ENCODE measurements around the gene AZU1.

AZU1 gene

GRCh38 chr19:796692-797527, 30.7 kb upstream of the AZU1 start, which contains the start of gene PTBP1:
TSS of gene PTBP1 (plus strand) at chr19:797452. CDS start at chr19:797498, 46 bp downstream.
- DNase-seq (ENCODE audit: low read depth in 2 of 2, low spot score in 1 of 2) = peak; percentile 98 to 100

GRCh38 chr19:797528-798414, 29.9 kb upstream of the AZU1 start:
- DNase-seq (ENCODE audit: low read depth in 2 of 2, low spot score in 1 of 2) = peak; percentile 54 to 69

- no peak for DNase-seq (ENCODE audit: low read depth in 2 of 2, low spot score in 1 of 2)
Measured at GRCh38 chr19:798415-799075, 29.1 kb upstream of the AZU1 start.

GRCh38 chr19:799076-799881, 28.4 kb upstream of the AZU1 start:
- no peak for DNase-seq (ENCODE audit: low read depth in 2 of 2, low spot score in 1 of 2)

- no peak for DNase-seq (ENCODE audit: low read depth in 2 of 2, low spot score in 1 of 2)
Measured at GRCh38 chr19:800360-801029, 27.1 kb upstream of the AZU1 start.

GRCh38 chr19:801030-801860, 26.4 kb upstream of the AZU1 start:
- DNase-seq (ENCODE audit: low read depth in 2 of 2, low spot score in 1 of 2) = no peak

GRCh38 chr19:801861-802497, 25.7 kb upstream of the AZU1 start:
- no peak for DNase-seq (ENCODE audit: low read depth in 2 of 2, low spot score in 1 of 2)

- no peak for DNase-seq (ENCODE audit: low read depth in 2 of 2, low spot score in 1 of 2)
Measured at GRCh38 chr19:802498-803098, 25.0 kb upstream of the AZU1 start.

GRCh38 chr19:803099-803561, 24.5 kb upstream of the AZU1 start:
- no peak for DNase-seq (ENCODE audit: low read depth in 2 of 2, low spot score in 1 of 2)

GRCh38 chr19:803686-804418, 23.8 kb upstream of the AZU1 start:
- DNase-seq (ENCODE audit: low read depth in 2 of 2, low spot score in 1 of 2) = no peak

- no peak for DNase-seq (ENCODE audit: low read depth in 2 of 2, low spot score in 1 of 2)
Measured at GRCh38 chr19:804419-805165, 23.0 kb upstream of the AZU1 start.

GRCh38 chr19:805166-805551, 22.5 kb upstream of the AZU1 start:
- DNase-seq (ENCODE audit: low read depth in 2 of 2, low spot score in 1 of 2) = no peak

- DNase-seq (ENCODE audit: low read depth in 2 of 2, low spot score in 1 of 2) = no peak
Measured at GRCh38 chr19:805600-806550, 21.8 kb upstream of the AZU1 start.

- no peak for DNase-seq (ENCODE audit: low read depth in 2 of 2, low spot score in 1 of 2)
Measured at GRCh38 chr19:806815-807421, 20.7 kb upstream of the AZU1 start.
